SIG-M5 treated with dmso at 0.1 percent for 504 hours (cell line): ENCODE data around the gene CFAP61.
"Not testable (repeated sequence)": the region's sequence is repeated elsewhere in the genome, so short reads cannot be mapped to it uniquely, and the experiment has no call there.

ENCODE experiments used
- DNase-seq: peaks from one replicate; lab custom pipeline; 2025; ENCODE audit not compliant: unreplicated experiment; lab: John Stamatoyannopoulos, UW

The CFAP61 gene

GRCh38 chr20:20317195-20317594, 264.9 kb downstream of the CFAP61 start:
- peak; percentile 85 for DNase-seq

GRCh38 chr20:20317621-20318364, 265.5 kb downstream of the CFAP61 start:
- no peak for DNase-seq

- peak; percentile 89 for DNase-seq
These were observed 266.2 kb downstream of the CFAP61 start for GRCh38 chr20:20318365-20319161.

GRCh38 chr20:20321134-20321533, 268.8 kb downstream of the CFAP61 start:
- DNase-seq, result no peak

GRCh38 chr20:20321917-20322316, 269.6 kb downstream of the CFAP61 start:
- no peak for DNase-seq

- no peak for DNase-seq
These were observed 270.6 kb downstream of the CFAP61 start for GRCh38 chr20:20322912-20323311.

GRCh38 chr20:20327746-20328145, 275.4 kb downstream of the CFAP61 start:
- no peak for DNase-seq

- DNase-seq, result no peak
These were observed 277.2 kb downstream of the CFAP61 start for GRCh38 chr20:20329564-20329963.

- no peak for DNase-seq
These were observed 278.8 kb downstream of the CFAP61 start for GRCh38 chr20:20331156-20331555.

GRCh38 chr20:20331817-20332216, 279.5 kb downstream of the CFAP61 start:
- peak; percentile 57 for DNase-seq

GRCh38 chr20:20333866-20334265, 281.5 kb downstream of the CFAP61 start:
- DNase-seq, result peak; percentile 61

GRCh38 chr20:20334489-20334888, 282.2 kb downstream of the CFAP61 start:
- DNase-seq, result no peak

GRCh38 chr20:20338133-20338730, 285.9 kb downstream of the CFAP61 start:
- no peak for DNase-seq

GRCh38 chr20:20340443-20340842, 288.1 kb downstream of the CFAP61 start:
- no peak for DNase-seq

GRCh38 chr20:20341371-20341770, 289.0 kb downstream of the CFAP61 start:
- DNase-seq, result no peak

- no peak for DNase-seq
These were observed 289.7 kb downstream of the CFAP61 start for GRCh38 chr20:20342066-20342465.

GRCh38 chr20:20343932-20344331, 291.6 kb downstream of the CFAP61 start:
- DNase-seq, result no peak

- no peak for DNase-seq
These were observed 292.1 kb downstream of the CFAP61 start for GRCh38 chr20:20344476-20344875.

- DNase-seq, result no peak
These were observed 301.2 kb downstream of the CFAP61 start for GRCh38 chr20:20353576-20353975.

- DNase-seq, result not testable (repeated sequence)
These were observed 303.2 kb downstream of the CFAP61 start for GRCh38 chr20:20355503-20355902.

GRCh38 chr20:20358801-20359200, 306.5 kb downstream of the CFAP61 start:
- DNase-seq, result no peak

GRCh38 chr20:20359628-20360027, 307.3 kb downstream of the CFAP61 start:
- no peak for DNase-seq
